CD14-positive monocyte (primary cell): ENCODE results near the gene THRAP3. TPM values are rescaled to one million over a fixed set of nuclear protein-coding genes. Genes with fewer than 3 reads are reported as not detected.

Experiments
- DNase-seq, 3 donors: peaks; one replicate each; pipeline ENCODE4 v3.0.0-alpha.2; 2011 to 2022
- H2AFZ ChIP-seq: 2 replicates; pipeline ENCODE4 v1.6.0; 2012; ENCODE audit warnings: mild to moderate bottlenecking, low read depth, low read length, inconsistent platforms; ENCODE audit not compliant: insufficient read depth, poor library complexity, severe bottlenecking
- H3K27ac ChIP-seq, 2 donors: 1 replicate in 1 of 2; 2 replicates in 1 of 2; pipeline ENCODE4 v1.5.1; 2012 to 2013; ENCODE audit warnings: low read length in 2 of 2, control low read depth in 1 of 2, inconsistent platforms in 1 of 2, low read depth in 1 of 2, mild to moderate bottlenecking in 1 of 2
- H3K27me3 ChIP-seq, 2 donors: one replicate each; pipeline versions ENCODE4 v1.6.0 to v1.6.1; 2011 to 2013; ENCODE audit warnings: low read length in 2 of 2; ENCODE audit not compliant: control insufficient read depth in 2 of 2, insufficient read depth in 2 of 2
- H3K36me3 ChIP-seq, 2 donors: replicated peaks in 1 of 2; 1 replicate in 1 of 2; 2 replicates in 1 of 2; pipeline versions ENCODE4 v1.5.1 to v1.6.1; 2012 to 2013; ENCODE audit warnings: low read length in 2 of 2, control low read depth in 1 of 2, inconsistent platforms in 1 of 2, mild to moderate bottlenecking in 1 of 2; ENCODE audit not compliant: insufficient read depth in 2 of 2, control insufficient read depth in 1 of 2
- H3K4me1 ChIP-seq, 2 donors: 1 replicate in 1 of 2; 2 replicates in 1 of 2; pipeline versions ENCODE4 v1.5.1 to v1.6.1; 2012 to 2013; ENCODE audit warnings: low read length in 2 of 2, control low read depth in 1 of 2, inconsistent platforms in 1 of 2, mild to moderate bottlenecking in 1 of 2, moderate library complexity in 1 of 2; ENCODE audit not compliant: insufficient read depth in 2 of 2, control insufficient read depth in 1 of 2
- H3K4me2 ChIP-seq: replicated peaks from 2 replicates; pipeline ENCODE3; 2012; ENCODE audit warnings: low read length, moderate library complexity, mild to moderate bottlenecking; ENCODE audit not compliant: poor library complexity, severe bottlenecking; ENCODE audit errors: extremely low read depth
- H3K4me3 ChIP-seq, 3 experiments: fragments of 200-600 bp in 1 of 3; sonication (generic) in 1 of 3; replicated peaks in 1 of 3; 1 replicate in 2 of 3; 2 replicates in 1 of 3; pipeline ENCODE4 v1.5.1; 2011 to 2013; ENCODE audit warnings: low read length in 3 of 3, mild to moderate bottlenecking in 3 of 3, control low read depth in 2 of 3, low read depth in 2 of 3, inconsistent platforms in 1 of 3, moderate library complexity in 1 of 3
- H3K79me2 ChIP-seq: 2 replicates; pipeline ENCODE4 v1.6.0; 2012; ENCODE audit warnings: mild to moderate bottlenecking, control low read depth, inconsistent platforms, low read length, moderate library complexity; ENCODE audit not compliant: insufficient read depth
- H3K9ac ChIP-seq: 2 replicates; pipeline ENCODE4 v1.6.0; 2017; ENCODE audit warnings: low read length, mild to moderate bottlenecking; ENCODE audit not compliant: insufficient read depth, poor library complexity, severe bottlenecking
- H3K9me3 ChIP-seq, 2 donors: replicated peaks in 1 of 2; 1 replicate in 1 of 2; 2 replicates in 1 of 2; pipeline versions ENCODE4 v1.5.1 to v1.6.1; 2012 to 2013; ENCODE audit warnings: low read length in 2 of 2, control low read depth in 1 of 2; ENCODE audit not compliant: control insufficient read depth in 1 of 2, insufficient read depth in 1 of 2
- H4K20me1 ChIP-seq: 2 replicates; pipeline ENCODE4 v1.6.0; 2012; ENCODE audit warnings: mild to moderate bottlenecking, low read length, control low read depth, moderate library complexity; ENCODE audit not compliant: insufficient read depth
- H3K27ac Mint-ChIP-seq, 7 donors: one replicate each; pipeline ENCODE4 v1.8.0; 2020; ENCODE audit warnings: mild to moderate bottlenecking in 7 of 7, mixed read lengths in 7 of 7, moderate library complexity in 6 of 7, inconsistent platforms in 2 of 7
- H3K27me3 Mint-ChIP-seq, 3 donors: one replicate each; pipeline ENCODE4 v1.8.0; 2021 to 2022; ENCODE audit warnings: low read depth in 3 of 3, mild to moderate bottlenecking in 3 of 3, mixed read lengths in 3 of 3, moderate library complexity in 3 of 3, inconsistent platforms in 1 of 3
- H3K36me3 Mint-ChIP-seq, 2 donors: one replicate each; pipeline ENCODE4 v1.8.0; 2020; ENCODE audit warnings: mixed read lengths in 2 of 2, inconsistent platforms in 1 of 2, mild to moderate bottlenecking in 1 of 2
- H3K4me1 Mint-ChIP-seq: one replicate; pipeline ENCODE4 v1.8.0; 2020; ENCODE audit warnings: mild to moderate bottlenecking, mixed read lengths
- H3K4me3 Mint-ChIP-seq, 2 donors: one replicate each; pipeline ENCODE4 v1.8.0; 2020; ENCODE audit warnings: mild to moderate bottlenecking in 2 of 2, mixed read lengths in 2 of 2, moderate library complexity in 1 of 2
- H3K9me3 Mint-ChIP-seq, 7 donors: one replicate each; pipeline ENCODE4 v1.8.0; 2020 to 2022; ENCODE audit warnings: mixed read lengths in 7 of 7, mild to moderate bottlenecking in 6 of 7, moderate library complexity in 6 of 7, inconsistent platforms in 2 of 7
- WGBS: methylation state at CpG from one replicate; pipeline ENCODE4 v1.1.5; 2013; ENCODE audit warnings: missing lambda C conversion rate; ENCODE audit not compliant: insufficient coverage; 5-methylcytosine and 5-hydroxymethylcytosine counted together
- intact Hi-C, 2 donors: fragments of 100-400 bp; cut with micrococcal nuclease; formaldehyde crosslinking; loops; one replicate each; pipeline versions ENCODE4 v1.15.0 to v1.15.1; 2023
- polyA plus RNA-seq, 3 donors: library from polyadenylated mRNA; depleted of rRNA in 1 of 3; unstranded in 2 of 3; stranded (reverse) in 1 of 3; fragments of 300-500 nt in 2 of 3; fragments of >200 nt in 1 of 3; fragmentation: Illumina TruSeq in 2 of 3; gene quantifications; 1 replicate in 2 of 3; 2 replicates in 1 of 3; pipeline ENCODE4 v1.2.3, GENCODE V29; 2012 to 2021
- TF ChIP-seq, protein P1 (sequence below): fragments of 200-600 bp; IDR thresholded peaks from one replicate; pipeline ENCODE4 v1.8.0; 2022; ENCODE audit warnings: antibody characterized with exemption, mild to moderate bottlenecking

Gene THRAP3
- polyA plus RNA-seq, 3 donors = 30.1 to 63.4 (median 35.7) TPM

DNA sequence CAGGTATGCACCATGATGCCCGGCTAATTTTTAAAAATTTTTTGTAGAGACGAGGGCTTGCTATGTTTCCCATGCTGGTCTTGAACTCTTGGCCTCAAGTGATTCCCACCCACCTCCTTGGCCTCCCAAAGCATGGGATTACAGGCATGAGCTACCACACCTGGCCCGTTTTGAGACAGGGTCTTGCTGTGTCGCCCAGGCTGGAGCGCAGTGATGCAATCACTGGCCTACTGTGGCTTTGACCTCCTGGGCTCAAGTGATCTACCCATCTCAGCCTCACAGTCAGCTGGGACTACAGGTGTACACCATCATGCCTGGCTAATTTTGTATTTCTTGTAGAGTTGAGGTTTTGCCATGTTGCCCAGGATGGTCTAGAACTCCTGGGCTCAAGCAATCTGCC, 74.4 kb downstream of the THRAP3 start:
- Mint-ChIP-seq H3K27me3 (no peaks in the 10 kb centered on the region), H3K9me3 (no peaks in the 10 kb centered on the region), H3K27ac (peak overlapping the region in 6 of 7 donors; percentile 65 to 92 (median 84)), H3K4me1 (peaks cover 21% of the 10 kb centered on the region), H3K36me3 (peaks cover 77 to 90% of the 10 kb centered on the region in 2 donors), H3K4me3 (no peak overlapping the region)
- Histone ChIP-seq H3K79me2 (no peaks in the 10 kb centered on the region), H3K27me3 (no peaks in the 10 kb centered on the region), H3K4me3 (no peak overlapping the region), H3K4me2 (no peak overlapping the region), H3K27ac (no peak overlapping the region), H3K9me3 (no peaks in the 10 kb centered on the region), H3K4me1 (peaks cover 8 to 19% of the 10 kb centered on the region in 2 donors), H3K9ac (no peak overlapping the region), H3K36me3 (peaks cover 79 to 91% of the 10 kb centered on the region in 2 donors), H4K20me1 (peaks cover 69% of the 10 kb centered on the region), H2AFZ (no peak overlapping the region)
- no peak for DNase-seq
- intact Hi-C loops = no loop called here
- WGBS = 100% methylated on average over 5 of the region's 5 CpGs
- TF ChIP-seq, protein P1, sequence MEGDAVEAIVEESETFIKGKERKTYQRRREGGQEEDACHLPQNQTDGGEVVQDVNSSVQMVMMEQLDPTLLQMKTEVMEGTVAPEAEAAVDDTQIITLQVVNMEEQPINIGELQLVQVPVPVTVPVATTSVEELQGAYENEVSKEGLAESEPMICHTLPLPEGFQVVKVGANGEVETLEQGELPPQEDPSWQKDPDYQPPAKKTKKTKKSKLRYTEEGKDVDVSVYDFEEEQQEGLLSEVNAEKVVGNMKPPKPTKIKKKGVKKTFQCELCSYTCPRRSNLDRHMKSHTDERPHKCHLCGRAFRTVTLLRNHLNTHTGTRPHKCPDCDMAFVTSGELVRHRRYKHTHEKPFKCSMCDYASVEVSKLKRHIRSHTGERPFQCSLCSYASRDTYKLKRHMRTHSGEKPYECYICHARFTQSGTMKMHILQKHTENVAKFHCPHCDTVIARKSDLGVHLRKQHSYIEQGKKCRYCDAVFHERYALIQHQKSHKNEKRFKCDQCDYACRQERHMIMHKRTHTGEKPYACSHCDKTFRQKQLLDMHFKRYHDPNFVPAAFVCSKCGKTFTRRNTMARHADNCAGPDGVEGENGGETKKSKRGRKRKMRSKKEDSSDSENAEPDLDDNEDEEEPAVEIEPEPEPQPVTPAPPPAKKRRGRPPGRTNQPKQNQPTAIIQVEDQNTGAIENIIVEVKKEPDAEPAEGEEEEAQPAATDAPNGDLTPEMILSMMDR = no peak

DNA sequence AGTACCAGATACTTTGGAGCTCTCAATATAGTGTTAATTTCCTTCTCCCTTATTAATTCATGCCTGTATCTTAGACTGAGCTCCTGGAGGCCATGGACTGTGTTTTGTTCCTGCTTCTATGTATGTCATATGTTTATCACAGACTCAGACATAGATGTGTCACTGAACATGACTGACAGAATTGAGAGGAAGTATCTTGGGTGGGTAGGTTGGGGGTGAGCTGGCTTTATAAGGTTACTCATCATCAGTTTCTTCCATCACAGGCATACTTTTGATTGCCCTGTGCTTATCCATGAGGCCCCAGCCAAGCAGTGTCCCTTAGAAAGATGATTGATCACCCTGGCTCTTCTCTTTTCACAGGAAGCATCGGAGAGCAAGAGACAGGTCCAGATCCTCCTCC, 76.3 kb downstream of the THRAP3 start:
- no peaks in the 10 kb centered on the region for H3K9me3 ChIP-seq
- H3K27ac Mint-ChIP-seq = peak overlapping the region; percentile 82 to 95 (median 92)
- H3K27me3 ChIP-seq = no peaks in the 10 kb centered on the region
- WGBS = no CpG with 5 or more reads among the region's 1 CpG
- intact Hi-C loops = loop anchor here in 1 of 2 donors (10.0 kb wide), 1 partner anchor 1174 kb away; the partner anchor contains the start of gene ZC3H12A
- TF ChIP-seq, protein P1 = no peak
- H3K9ac ChIP-seq = no peak overlapping the region
- H3K4me1 Mint-ChIP-seq = peaks cover 39% of the 10 kb centered on the region
- peaks cover 73 to 83% of the 10 kb centered on the region in 2 donors for H3K36me3 Mint-ChIP-seq
- H3K4me2 ChIP-seq = no peak overlapping the region
- H2AFZ ChIP-seq = no peak overlapping the region
- no peaks in the 10 kb centered on the region for H3K79me2 ChIP-seq
- H3K27ac ChIP-seq = peak overlapping the region in 1 of 2 donors; percentile 94
- H3K4me3 Mint-ChIP-seq = no peak overlapping the region
- no peak overlapping the region for H3K4me3 ChIP-seq
- H3K36me3 ChIP-seq = peaks cover 69 to 77% of the 10 kb centered on the region in 2 donors
- peak; percentile 74 to 92 (median 85) for DNase-seq
- H3K9me3 Mint-ChIP-seq = no peaks in the 10 kb centered on the region
- H3K4me1 ChIP-seq = peaks cover 19 to 30% of the 10 kb centered on the region in 2 donors
- no peaks in the 10 kb centered on the region for H3K27me3 Mint-ChIP-seq
- peaks cover 72% of the 10 kb centered on the region for H4K20me1 ChIP-seq
